GM19438 (cell line): ENCODE data around the gene ZNF841.
"Not testable (repeated sequence)": the region's sequence is repeated elsewhere in the genome, so short reads cannot be mapped to it uniquely, and the experiment has no call there.

ENCODE experiments used
- ATAC-seq: cut with Tn5 transposase; IDR thresholded peaks from one replicate; pipeline ENCODE4 v1.9.1; 2021; ENCODE audit warnings: low read depth; ENCODE audit not compliant: unreplicated experiment

ZNF841 gene

DNA sequence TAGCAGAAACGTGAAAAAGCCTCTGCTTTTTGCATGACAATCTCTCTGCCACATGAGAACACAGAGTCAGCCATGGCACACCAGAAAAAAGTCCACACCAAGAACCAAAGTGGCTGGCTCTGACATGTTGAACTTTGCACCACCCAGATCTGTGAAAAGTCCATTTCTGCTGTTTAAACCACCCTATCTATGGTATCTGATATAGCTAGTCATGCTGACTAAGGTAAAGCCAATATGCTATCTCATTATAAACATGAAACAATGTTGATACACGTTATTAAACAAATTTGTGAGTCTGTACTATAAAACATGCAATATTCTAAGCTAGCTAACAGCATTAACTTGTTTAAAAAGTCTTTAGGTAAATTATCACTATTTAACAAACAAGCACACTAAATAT is 25.9 kb downstream of the ZNF841 start:
- ATAC-seq: no peak

DNA sequence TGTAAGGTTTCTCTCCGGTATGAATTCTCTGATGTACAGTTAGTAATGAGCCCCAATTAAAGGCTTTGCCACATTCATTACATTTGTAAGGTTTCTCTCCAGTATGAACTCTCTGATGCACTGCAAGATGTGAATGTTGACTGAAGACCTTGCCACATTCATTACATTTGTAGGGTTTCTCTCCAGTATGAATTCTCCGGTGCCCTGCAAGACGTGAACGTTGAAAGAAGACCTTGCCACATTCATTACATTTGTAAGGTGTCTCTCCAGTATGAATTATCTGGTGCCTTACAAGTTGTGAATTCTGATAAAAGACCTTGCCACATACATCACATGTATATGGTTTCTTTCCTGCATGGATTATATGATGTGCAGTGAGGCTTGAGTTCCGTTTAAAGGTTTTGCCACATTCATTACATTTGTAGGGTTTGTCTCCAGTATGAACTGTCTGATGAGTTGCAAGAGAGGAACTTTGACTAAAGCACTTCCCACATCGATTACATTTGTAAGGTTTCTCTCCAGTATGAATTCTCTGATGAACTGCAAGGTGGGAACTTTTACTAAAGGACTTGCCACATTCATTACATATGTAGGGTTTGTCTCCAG is 29.2 kb downstream of the ZNF841 start:
- no peak for ATAC-seq

DNA sequence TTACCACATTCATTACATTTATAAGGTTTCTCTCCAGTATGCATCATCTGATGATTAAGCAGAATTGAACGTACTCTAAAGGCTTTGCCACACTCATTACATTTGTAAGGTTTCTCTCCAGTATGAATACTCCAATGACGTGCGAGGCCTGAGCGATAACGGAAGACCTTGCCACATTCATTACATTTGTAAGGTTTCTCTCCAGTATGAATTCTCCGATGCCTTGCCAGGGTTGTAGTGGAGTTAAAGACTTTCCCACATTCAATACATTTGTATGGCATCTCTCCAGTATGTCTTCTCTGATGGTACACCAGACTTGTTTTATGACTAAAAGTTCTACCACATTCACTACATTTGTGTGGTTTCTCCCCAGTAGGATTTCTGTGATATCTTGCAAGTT is 30.2 kb downstream of the ZNF841 start:
- ATAC-seq: no peak

DNA sequence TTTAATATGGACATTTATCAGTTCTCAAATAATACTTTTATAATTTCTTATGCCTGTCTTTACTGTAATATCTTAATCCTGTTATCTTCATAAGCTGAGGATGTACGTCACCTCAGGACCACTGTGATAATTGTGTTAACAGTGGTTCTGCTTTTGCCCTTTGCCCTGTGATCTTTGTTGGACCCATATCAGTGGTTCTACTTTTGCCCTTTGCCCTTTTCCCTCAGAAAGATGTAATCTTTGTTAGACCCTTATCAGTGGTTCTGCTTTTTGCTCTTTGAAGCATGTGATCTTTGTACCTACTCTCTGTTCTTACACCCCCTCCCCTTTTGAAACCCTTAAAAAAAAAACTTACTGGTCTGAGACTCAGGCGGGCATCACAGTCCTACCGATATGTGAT is 39.1 kb downstream of the ZNF841 start:
- not testable (repeated sequence) for ATAC-seq

DNA sequence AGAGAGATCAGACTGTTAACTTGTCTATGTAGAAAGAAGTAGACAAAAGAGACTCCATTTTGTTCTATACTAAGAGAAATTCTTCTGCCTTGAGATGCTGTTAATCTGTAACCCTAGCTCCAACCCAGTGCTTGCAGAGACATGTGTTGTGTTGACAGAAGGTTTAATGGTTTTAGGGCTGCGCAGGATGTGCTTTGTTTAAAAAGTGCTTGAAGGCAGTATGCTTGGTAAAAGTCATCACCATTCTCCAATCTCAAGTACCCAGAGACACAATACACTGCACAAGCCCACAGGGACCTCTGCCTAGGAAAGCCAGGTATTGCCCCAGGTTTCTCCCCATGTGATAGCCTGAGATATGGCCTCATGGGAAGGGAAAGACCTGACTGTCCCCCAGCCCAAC is 43.8 kb downstream of the ZNF841 start:
- ATAC-seq: not testable (repeated sequence)

DNA sequence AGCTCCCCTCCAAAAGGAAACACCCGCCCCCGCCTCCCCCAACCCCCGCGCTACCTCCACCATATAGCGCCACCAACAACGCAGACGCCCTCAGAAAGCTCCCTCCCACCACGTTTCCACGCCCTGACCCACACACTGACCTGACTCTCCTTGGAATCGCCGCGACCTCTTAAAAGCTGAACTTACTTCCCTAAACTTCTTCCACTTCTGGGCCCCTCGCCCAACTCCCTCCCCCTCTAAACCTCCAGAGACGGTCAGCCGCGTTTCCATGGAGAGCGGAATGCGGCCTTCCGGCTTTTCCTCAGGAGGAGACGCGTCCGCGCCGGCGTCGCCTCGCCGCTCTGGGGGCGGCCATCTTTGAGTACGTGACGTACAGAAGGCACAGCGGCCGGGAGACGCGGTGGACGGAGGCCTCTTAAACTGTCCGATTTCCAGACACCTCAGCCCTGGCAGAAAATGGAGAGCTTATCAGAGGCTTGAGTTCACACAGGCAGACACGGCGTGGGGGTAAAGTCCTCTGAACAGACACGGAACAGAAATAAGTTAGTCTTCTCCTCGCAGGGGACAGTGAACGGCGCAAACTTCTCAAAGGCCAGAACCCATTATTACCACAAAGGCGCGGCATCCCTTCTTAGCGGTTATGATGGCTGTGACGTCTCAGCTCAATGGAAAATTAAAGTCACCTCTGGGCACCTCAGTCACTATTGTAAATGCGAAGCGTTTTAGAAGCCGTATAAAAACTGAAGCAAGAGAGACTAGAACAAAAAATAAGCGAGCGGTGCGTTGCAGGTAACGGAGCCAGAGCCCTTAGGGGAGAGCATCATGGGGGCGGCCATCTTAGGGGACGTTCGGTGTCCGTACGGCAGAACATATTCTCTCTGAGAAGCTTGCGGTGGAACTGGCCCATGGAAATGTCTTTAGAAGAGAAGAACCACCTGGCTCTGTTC is 46.7 kb downstream of the ZNF841 start, which contains the start of gene ZNF432:
Gene ZNF432, minus strand, starts transcription at position 284 of the 947 bp plus-strand sequence. CDS start 1,970 bp downstream, outside the sequence.
- peak; percentile 89 for ATAC-seq

DNA sequence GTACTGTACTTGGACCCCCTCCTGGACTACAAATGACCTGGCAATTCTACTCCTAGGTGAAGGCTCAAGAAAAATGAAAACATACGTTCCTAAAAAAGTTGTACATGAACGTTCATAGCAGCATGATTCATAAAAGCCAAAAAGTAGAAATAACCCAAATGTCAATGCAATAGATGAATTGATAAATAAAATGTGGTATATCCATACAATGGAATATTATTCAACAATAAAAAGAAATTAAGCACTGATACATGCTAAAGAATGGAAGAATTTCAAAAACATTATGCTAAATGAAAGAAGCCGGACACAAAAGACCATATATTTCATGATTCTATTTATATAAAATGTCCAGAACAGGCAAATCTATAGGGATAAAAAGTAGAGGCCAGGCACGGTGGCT is 56.4 kb downstream of the ZNF841 start:
- no peak for ATAC-seq

DNA sequence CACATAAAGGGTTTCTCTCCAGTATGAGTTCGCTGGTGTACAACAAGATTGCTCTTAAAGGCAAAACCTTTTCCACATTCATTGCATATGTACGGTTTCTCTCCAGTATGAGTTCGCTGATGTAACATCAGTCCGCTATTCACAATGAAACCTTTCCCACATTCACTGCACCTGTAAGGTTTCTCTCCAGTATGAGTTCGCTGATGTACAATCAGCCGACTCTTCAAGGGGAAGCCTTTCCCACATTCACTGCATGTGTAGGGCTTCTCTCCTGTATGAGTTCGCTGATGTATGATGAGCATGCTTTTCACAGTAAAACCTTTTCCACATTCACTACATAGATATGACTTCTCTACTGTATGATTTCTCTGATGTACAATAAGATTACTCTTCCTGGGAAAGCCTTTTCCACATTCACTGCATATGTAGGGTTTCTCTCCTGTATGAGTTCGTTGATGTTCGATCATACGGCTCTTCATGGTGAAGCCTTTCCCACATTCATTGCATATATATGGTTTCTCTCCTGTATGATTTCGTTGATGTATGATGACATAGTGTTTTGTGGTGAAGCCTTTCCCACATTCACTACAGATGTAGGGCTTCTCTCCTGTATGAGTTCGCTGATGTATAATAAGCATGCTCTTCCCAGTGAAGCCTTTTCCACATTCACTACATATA is 61.4 kb downstream of the ZNF841 start:
- no peak for ATAC-seq

DNA sequence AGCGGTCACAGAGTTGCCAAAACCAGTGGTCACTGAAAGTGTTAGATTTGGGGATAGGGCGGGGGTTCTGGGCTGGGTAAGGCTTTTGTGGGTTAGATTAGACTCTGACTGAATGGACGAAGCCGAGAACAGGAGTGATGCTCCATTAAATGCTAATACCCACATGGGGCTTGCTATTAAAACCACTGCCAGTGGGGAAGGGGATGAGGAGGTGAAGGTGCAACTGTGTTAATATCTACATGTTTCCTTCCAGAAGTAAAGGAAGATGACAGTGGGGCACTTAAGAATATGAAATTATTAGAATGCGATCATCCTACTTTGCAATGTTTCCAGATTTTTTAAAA is 66.8 kb downstream of the ZNF841 start:
- peak; percentile 9 for ATAC-seq

DNA sequence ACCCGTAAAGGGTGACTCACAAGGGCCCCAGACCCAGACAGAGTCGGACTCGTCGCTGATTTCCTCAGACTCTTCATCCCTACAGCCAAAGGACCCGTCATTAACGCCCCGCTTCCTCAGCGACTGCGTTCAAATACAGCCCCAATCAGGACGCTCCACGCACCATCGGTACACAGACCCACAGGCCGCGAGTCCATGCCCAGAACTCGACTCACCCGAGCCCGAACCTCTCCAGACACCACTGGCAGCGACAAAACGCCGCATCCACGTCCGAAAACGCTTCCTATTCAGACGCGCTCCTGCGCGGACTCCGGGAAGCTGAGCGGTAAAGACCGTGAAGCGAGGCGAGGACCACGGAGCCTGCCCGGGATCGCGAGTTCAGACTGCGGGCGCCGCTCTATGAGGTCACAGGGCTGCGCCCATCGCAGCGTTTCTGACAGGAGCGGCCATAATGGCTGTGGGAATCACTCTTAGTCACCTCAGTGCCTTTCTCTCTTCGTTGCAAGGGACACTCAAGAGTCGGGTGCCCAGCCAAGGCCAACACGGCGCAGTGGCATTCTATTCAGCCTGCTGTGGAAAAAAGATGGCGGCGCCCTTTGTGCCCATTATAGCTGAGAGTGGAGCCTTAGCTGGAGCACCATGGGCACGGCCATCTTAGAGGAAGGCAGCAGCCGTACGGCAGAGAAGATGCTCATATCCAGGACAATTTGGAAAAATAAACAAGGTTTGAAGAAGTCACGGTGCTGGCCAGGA is 67.4 kb downstream of the ZNF841 start, which contains the start of gene ZNF614:
Gene ZNF614, minus strand, starts transcription at position 353 of the 753 bp plus-strand sequence. CDS start 2,634 bp downstream, outside the sequence.
- peak; percentile 84 for ATAC-seq

DNA sequence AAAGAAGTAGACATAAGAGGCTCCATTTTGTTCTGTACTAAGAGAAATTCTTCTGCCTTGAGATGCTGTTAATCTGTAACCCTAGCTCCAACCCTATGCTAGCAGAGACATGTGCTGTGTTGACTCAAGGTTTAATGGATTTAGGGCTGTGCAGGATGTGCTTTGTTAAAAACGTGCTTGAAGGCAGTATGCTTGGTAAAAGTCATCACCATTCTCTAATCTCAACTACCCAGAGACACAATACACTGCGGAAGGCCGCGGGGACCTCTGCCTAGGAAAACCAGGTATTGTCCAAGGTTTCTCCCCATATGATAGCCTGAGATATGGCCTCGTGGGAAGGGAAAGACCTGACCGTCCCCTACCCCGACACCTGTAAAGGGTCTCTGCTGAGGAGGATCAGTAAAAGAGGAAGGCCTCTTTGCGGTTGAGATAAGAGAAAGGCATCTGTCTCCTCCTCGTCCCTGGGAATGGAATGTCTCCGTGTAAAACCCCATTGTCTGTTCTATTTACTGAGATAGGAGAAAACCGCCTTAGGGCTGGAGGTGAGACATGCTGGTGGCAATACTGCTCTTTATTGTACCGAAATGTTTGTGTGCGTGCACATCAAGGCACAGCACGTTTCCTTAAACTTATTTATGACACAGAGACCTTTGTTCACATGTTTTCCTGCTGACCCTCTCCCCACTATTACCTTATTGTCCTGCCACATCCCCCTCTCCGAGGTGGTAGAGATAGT is 69.1 kb downstream of the ZNF841 start:
- ATAC-seq: not testable (repeated sequence)

DNA sequence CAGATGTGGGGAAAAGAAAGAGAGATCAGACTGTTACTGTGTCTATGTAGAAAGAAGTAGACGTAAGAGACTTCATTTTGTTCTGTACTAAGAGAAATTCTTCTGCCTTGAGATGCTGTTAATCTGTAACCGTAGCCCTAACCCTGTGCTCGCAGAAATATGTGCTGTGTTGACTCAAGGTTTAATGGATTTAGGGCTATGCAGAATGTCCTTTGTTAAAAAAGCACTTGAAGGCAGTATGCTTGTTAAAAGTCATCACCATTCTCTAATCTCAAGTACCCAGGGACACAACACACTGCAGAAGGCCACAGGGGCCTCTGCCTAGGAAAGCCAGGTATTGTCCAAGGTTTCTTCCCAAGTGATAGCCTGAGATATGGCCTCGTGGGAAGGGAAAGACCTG is 71.1 kb downstream of the ZNF841 start:
- not testable (repeated sequence) for ATAC-seq

DNA sequence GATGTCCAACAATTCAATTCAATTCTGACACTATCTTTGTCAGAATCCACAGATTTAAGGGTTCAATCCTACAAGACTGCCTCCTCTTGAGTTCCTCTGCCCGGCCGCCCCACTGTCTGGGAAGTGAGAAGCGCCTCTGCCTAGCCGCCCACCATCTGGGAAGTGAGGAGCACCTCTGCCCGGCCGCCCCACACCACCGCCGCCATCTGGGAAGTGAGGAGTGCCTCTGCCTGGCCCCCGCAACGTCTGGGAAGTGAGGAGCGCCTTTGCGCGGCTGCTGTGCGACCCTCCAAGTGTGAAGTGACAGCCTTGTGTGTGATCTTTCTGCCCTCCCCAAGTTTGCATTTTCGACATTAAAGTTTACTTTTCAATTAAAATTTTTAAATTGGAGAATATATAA is 73.4 kb downstream of the ZNF841 start:
- ATAC-seq: no peak

DNA sequence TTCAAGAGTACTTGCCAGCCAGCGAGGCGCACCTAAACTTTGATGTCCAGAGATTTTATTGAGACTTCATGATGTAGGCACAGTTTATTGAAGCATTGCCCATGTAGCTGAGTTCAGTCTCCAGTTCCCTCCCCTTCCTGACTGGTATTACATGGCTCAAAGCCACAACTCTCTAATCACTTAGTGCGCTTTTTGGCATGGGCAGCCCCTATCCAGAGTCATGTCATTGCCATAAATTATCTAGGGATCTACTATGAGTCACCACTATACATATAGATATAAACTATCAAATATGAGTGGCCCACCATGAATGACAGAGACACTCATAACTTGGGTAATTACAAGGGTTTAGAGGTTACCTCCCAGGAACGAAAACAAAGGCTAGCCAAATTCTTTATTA is 75.1 kb downstream of the ZNF841 start:
- no peak for ATAC-seq
